HG03460 (cell line): ENCODE measurements around the gene KCNAB2.

Source experiments
- ATAC-seq: cut with Tn5 transposase; IDR thresholded peaks from one replicate; pipeline ENCODE4 v1.9.1; 2021; ENCODE audit not compliant: unreplicated experiment

KCNAB2 gene

GRCh38 chr1:6094801-6095505 lies 49.3 kb downstream of the KCNAB2 start:
- no peak for ATAC-seq

GRCh38 chr1:6095511-6096242 lies 50.0 kb downstream of the KCNAB2 start:
- no peak for ATAC-seq

GRCh38 chr1:6096243-6097116 lies 50.8 kb downstream of the KCNAB2 start:
- no peak for ATAC-seq

GRCh38 chr1:6097117-6097595 lies 51.5 kb downstream of the KCNAB2 start:
- ATAC-seq, result no peak

- ATAC-seq, result no peak
These were observed 52.1 kb downstream of the KCNAB2 start for GRCh38 chr1:6097824-6098223.

GRCh38 chr1:6098303-6099215 lies 52.9 kb downstream of the KCNAB2 start:
- no peak for ATAC-seq

- no peak for ATAC-seq
These were observed 53.6 kb downstream of the KCNAB2 start for GRCh38 chr1:6099297-6099696.

GRCh38 chr1:6099787-6100765 lies 54.4 kb downstream of the KCNAB2 start:
- ATAC-seq, result no peak

- no peak for ATAC-seq
These were observed 55.4 kb downstream of the KCNAB2 start for GRCh38 chr1:6100861-6101783.

- ATAC-seq, result no peak
These were observed 56.3 kb downstream of the KCNAB2 start for GRCh38 chr1:6101826-6102531.

GRCh38 chr1:6102532-6102845 lies 56.8 kb downstream of the KCNAB2 start:
- ATAC-seq, result no peak

GRCh38 chr1:6103111-6103853 lies 57.6 kb downstream of the KCNAB2 start:
- ATAC-seq, result no peak

GRCh38 chr1:6103854-6104530 lies 58.3 kb downstream of the KCNAB2 start:
- ATAC-seq, result no peak

- no peak for ATAC-seq
These were observed 58.9 kb downstream of the KCNAB2 start for GRCh38 chr1:6104631-6105030.

- no peak for ATAC-seq
These were observed 59.6 kb downstream of the KCNAB2 start for GRCh38 chr1:6105218-6105679.

- ATAC-seq, result no peak
These were observed 60.1 kb downstream of the KCNAB2 start for GRCh38 chr1:6105763-6106162.
